ENCODE data around the gene SUSD3. TPM values are rescaled to one million over a fixed set of nuclear protein-coding genes. Genes with fewer than 3 reads are reported as not detected.

SUSD3 gene
- total RNA-seq, 1 experiment from 2014 or later, result 5.0 TPM

- H3K27me3 ChIP-seq (ENCODE audit: control insufficient read depth, insufficient read depth, low read length), result no peaks in the 10 kb centered on the region
- no peaks in the 10 kb centered on the region for H3K36me3 ChIP-seq (ENCODE audit: control insufficient read depth, insufficient read depth, low read length)
- no peak overlapping the region for H3K4me3 ChIP-seq (ENCODE audit: low read depth in 2 of 2, low read length in 2 of 2)
- in situ Hi-C loops (cut with HindIII; ENCODE audit: low pct_unique_long_range_greater_than_20kb, low sequenced_read_pairs), result no loop called here
- POLR2A ChIA-PET, result no interaction called here
- ATAC-seq, result no peak
- intact Hi-C loops (cut with micrococcal nuclease; ENCODE audit: unreplicated experiment), result no loop called here
- no peak for TF ChIP-seq SIN3A (IDR thresholded peaks at IDR 0.05; ENCODE audit: borderline replicate concordance, insufficient read depth, low read depth, low read length)
- TF ChIP-seq, protein P1, sequence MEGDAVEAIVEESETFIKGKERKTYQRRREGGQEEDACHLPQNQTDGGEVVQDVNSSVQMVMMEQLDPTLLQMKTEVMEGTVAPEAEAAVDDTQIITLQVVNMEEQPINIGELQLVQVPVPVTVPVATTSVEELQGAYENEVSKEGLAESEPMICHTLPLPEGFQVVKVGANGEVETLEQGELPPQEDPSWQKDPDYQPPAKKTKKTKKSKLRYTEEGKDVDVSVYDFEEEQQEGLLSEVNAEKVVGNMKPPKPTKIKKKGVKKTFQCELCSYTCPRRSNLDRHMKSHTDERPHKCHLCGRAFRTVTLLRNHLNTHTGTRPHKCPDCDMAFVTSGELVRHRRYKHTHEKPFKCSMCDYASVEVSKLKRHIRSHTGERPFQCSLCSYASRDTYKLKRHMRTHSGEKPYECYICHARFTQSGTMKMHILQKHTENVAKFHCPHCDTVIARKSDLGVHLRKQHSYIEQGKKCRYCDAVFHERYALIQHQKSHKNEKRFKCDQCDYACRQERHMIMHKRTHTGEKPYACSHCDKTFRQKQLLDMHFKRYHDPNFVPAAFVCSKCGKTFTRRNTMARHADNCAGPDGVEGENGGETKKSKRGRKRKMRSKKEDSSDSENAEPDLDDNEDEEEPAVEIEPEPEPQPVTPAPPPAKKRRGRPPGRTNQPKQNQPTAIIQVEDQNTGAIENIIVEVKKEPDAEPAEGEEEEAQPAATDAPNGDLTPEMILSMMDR (IDR thresholded peaks at IDR 0.05), result no peak
- no peak for TF ChIP-seq POLR2AphosphoS5 (IDR thresholded peaks at IDR 0.05; ENCODE audit: low read depth, low read length)
- no peak for DNase-seq (ENCODE audit: low read depth, low spot score)
- H3K27ac ChIP-seq (ENCODE audit: low read length), result no peak overlapping the region
- CTCF ChIA-PET, result no interaction called here
- no peaks in the 10 kb centered on the region for H3K9me3 ChIP-seq (ENCODE audit: control insufficient read depth, insufficient read depth, low read depth, low read length)
- no TSS peak for BruUV-seq (replicated peaks)
- H3K4me1 ChIP-seq (ENCODE audit: control insufficient read depth, insufficient read depth, low read length), result peaks cover 19% of the 10 kb centered on the region
Observed at GRCh38 chr9:93061791-93062763, 3.6 kb downstream of the SUSD3 start.

DNA sequence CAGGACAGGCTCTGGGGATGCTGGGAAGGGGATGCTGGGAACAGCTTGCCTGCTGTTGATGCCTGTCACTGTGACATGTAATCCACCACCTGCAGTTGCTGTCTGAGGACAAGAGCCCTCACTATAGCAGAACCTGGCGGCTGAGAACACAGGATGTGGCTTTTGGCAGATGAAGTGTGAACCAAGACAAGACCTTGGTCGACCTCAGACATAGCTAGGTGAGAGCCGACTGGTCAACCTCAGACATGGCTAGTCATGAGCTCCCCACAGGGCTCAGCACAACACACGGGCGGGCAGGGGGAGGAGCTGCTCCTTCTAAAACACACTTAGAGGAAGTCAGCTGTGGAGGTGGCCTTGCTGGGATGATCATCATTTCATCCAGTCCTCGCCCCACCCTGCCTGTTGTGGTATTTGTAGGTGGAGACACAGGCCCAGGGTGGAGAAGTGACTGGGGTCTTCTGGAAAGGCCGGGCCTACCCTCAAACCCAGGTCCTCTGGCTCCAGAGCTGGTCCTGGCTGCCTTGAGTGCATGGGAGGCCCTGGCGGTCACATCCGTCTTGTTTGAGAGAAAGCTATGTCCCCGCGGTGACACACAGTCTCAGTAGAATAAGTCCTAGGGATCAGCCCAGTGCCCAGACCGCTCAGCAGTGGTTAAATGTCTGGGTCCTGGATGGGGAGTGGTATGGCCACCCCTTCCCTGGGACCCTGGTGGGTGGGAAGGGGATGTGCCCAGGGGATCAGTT, 6.1 kb downstream of the SUSD3 start:
- no peak overlapping the region for H3K27ac ChIP-seq (ENCODE audit: low read length)
- H3K27me3 ChIP-seq (ENCODE audit: control insufficient read depth, insufficient read depth, low read length), result no peaks in the 10 kb centered on the region
- TF ChIP-seq SIN3A (IDR thresholded peaks at IDR 0.05; ENCODE audit: borderline replicate concordance, insufficient read depth, low read depth, low read length) (no peak), TCF7L2 (IDR thresholded peaks at IDR 0.05; ENCODE audit: low read depth, low read length) (no peak), POLR2AphosphoS5 (IDR thresholded peaks at IDR 0.05; ENCODE audit: low read depth, low read length) (no peak)
- TF ChIP-seq, protein P1 (IDR thresholded peaks at IDR 0.05), result no peak
- TF ChIP-seq, protein P2, sequence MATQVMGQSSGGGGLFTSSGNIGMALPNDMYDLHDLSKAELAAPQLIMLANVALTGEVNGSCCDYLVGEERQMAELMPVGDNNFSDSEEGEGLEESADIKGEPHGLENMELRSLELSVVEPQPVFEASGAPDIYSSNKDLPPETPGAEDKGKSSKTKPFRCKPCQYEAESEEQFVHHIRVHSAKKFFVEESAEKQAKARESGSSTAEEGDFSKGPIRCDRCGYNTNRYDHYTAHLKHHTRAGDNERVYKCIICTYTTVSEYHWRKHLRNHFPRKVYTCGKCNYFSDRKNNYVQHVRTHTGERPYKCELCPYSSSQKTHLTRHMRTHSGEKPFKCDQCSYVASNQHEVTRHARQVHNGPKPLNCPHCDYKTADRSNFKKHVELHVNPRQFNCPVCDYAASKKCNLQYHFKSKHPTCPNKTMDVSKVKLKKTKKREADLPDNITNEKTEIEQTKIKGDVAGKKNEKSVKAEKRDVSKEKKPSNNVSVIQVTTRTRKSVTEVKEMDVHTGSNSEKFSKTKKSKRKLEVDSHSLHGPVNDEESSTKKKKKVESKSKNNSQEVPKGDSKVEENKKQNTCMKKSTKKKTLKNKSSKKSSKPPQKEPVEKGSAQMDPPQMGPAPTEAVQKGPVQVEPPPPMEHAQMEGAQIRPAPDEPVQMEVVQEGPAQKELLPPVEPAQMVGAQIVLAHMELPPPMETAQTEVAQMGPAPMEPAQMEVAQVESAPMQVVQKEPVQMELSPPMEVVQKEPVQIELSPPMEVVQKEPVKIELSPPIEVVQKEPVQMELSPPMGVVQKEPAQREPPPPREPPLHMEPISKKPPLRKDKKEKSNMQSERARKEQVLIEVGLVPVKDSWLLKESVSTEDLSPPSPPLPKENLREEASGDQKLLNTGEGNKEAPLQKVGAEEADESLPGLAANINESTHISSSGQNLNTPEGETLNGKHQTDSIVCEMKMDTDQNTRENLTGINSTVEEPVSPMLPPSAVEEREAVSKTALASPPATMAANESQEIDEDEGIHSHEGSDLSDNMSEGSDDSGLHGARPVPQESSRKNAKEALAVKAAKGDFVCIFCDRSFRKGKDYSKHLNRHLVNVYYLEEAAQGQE (IDR thresholded peaks at IDR 0.05; ENCODE audit: insufficient read depth in 1 of 2, low read depth in 2 of 2, low read length in 1 of 2), result no peak
- intact Hi-C loops (cut with micrococcal nuclease; ENCODE audit: unreplicated experiment), result no loop called here
- no peak overlapping the region for H3K4me3 ChIP-seq (ENCODE audit: low read depth in 2 of 2, low read length in 2 of 2)
- BruUV-seq (replicated peaks), result no TSS peak
- H3K36me3 ChIP-seq (ENCODE audit: control insufficient read depth, insufficient read depth, low read length), result no peaks in the 10 kb centered on the region
- in situ Hi-C loops (cut with HindIII; ENCODE audit: low pct_unique_long_range_greater_than_20kb, low sequenced_read_pairs), result no loop called here
- peaks cover 19% of the 10 kb centered on the region for H3K4me1 ChIP-seq (ENCODE audit: control insufficient read depth, insufficient read depth, low read length)
- CTCF ChIA-PET, result interaction anchor here (0.6 kb wide), 1 partner anchor 44 kb away, joined by 4 read pairs; no protein-coding TSS in a partner anchor
- DNase-seq (ENCODE audit: low read depth, low spot score) (no peak), ATAC-seq (no peak)
- POLR2A ChIA-PET, result no interaction called here
- no peaks in the 10 kb centered on the region for H3K9me3 ChIP-seq (ENCODE audit: control insufficient read depth, insufficient read depth, low read depth, low read length)
